OCI-LY3 (cell line): ENCODE results near the gene MED13L.

Experiments
- EZH2phosphoT487 ChIP-seq: fragments of 200-600 bp; shearing (Covaris generic); IDR thresholded peaks from 2 replicates; pipeline ENCODE4 v1.6.1; 2018; ENCODE audit warnings: antibody characterized with exemption, mixed run types, low read depth
- TF ChIP-seq, protein P1 (sequence below): fragments of 200-600, 300-600 bp; sonication (generic); IDR thresholded peaks from 2 replicates; pipeline ENCODE4 v1.5.1; 2014; ENCODE audit warnings: antibody characterized with exemption, low read length, low read depth

- TF ChIP-seq, protein P1, sequence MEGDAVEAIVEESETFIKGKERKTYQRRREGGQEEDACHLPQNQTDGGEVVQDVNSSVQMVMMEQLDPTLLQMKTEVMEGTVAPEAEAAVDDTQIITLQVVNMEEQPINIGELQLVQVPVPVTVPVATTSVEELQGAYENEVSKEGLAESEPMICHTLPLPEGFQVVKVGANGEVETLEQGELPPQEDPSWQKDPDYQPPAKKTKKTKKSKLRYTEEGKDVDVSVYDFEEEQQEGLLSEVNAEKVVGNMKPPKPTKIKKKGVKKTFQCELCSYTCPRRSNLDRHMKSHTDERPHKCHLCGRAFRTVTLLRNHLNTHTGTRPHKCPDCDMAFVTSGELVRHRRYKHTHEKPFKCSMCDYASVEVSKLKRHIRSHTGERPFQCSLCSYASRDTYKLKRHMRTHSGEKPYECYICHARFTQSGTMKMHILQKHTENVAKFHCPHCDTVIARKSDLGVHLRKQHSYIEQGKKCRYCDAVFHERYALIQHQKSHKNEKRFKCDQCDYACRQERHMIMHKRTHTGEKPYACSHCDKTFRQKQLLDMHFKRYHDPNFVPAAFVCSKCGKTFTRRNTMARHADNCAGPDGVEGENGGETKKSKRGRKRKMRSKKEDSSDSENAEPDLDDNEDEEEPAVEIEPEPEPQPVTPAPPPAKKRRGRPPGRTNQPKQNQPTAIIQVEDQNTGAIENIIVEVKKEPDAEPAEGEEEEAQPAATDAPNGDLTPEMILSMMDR: no peak
- TF ChIP-seq EZH2phosphoT487: no peak
These were observed 156.0 kb downstream of the MED13L start for GRCh38 chr12:116121453-116121871.
